GM23248 (cell line): ENCODE data around the gene KAT8. TPM values are rescaled to one million over a fixed set of nuclear protein-coding genes. Genes with fewer than 3 reads are reported as not detected.

Experiments used
- DNase-seq: peaks from one replicate; pipeline ENCODE4 v3.0.0-alpha.2; 2015
- H2AFZ ChIP-seq: fragments of 200-600 bp; sonication (generic); 2 replicates; pipeline ENCODE4 v1.6.1; 2016; ENCODE audit warnings: antibody characterized with exemption
- H3F3A ChIP-seq: fragments of 200-600 bp; sonication (generic); 2 replicates; pipeline ENCODE4 v1.6.1; 2016; ENCODE audit warnings: mild to moderate bottlenecking, antibody characterized with exemption, mixed run types; ENCODE audit not compliant: insufficient read depth
- H3K27ac ChIP-seq: fragments of 200-600 bp; sonication (generic); 2 replicates; pipeline ENCODE4 v1.5.1; 2016; ENCODE audit warnings: mild to moderate bottlenecking
- H3K27me3 ChIP-seq: fragments of 200-600 bp; sonication (generic); replicated peaks from 2 replicates; pipeline ENCODE4 v1.6.1; 2016; ENCODE audit warnings: mild to moderate bottlenecking; ENCODE audit not compliant: insufficient read depth
- H3K36me3 ChIP-seq: fragments of 200-600 bp; sonication (generic); 2 replicates; pipeline ENCODE4 v1.6.1; 2016; ENCODE audit warnings: low read depth, mild to moderate bottlenecking
- H3K4me1 ChIP-seq: fragments of 200-600 bp; sonication (generic); 2 replicates; pipeline ENCODE4 v1.6.1; 2016; ENCODE audit warnings: mild to moderate bottlenecking; ENCODE audit not compliant: insufficient read depth
- H3K4me2 ChIP-seq: fragments of 200-600 bp; sonication (generic); one replicate; pipeline ENCODE4 v1.6.1; 2016; ENCODE audit warnings: mild to moderate bottlenecking; ENCODE audit not compliant: unreplicated experiment
- H3K4me3 ChIP-seq: fragments of 200-600 bp; sonication (generic); 2 replicates; pipeline ENCODE4 v1.5.1; 2016; ENCODE audit warnings: mild to moderate bottlenecking
- H3K79me2 ChIP-seq: fragments of 200-600 bp; sonication (generic); 2 replicates; pipeline ENCODE4 v1.6.1; 2016; ENCODE audit warnings: mild to moderate bottlenecking; ENCODE audit not compliant: insufficient read depth
- H3K9ac ChIP-seq: fragments of 200-600 bp; sonication (generic); 2 replicates; pipeline ENCODE4 v1.6.1; 2016; ENCODE audit warnings: mild to moderate bottlenecking
- H3K9me2 ChIP-seq: fragments of 200-600 bp; sonication (generic); 2 replicates; pipeline ENCODE4 v1.6.1; 2016; ENCODE audit warnings: mixed run types, mild to moderate bottlenecking, moderate library complexity; ENCODE audit not compliant: insufficient read depth
- H3K9me3 ChIP-seq: fragments of 200-600 bp; sonication (generic); one replicate; pipeline ENCODE4 v1.6.1; 2017; ENCODE audit warnings: low read depth
- H4K20me1 ChIP-seq: fragments of 200-600 bp; sonication (generic); 2 replicates; pipeline ENCODE4 v1.6.0; 2016; ENCODE audit not compliant: insufficient read depth
- EZH2 ChIP-seq: fragments of 200-600 bp; sonication (generic); IDR thresholded peaks from 2 replicates; pipeline ENCODE4 v1.6.1; 2018; ENCODE audit warnings: antibody characterized with exemption, mild to moderate bottlenecking; ENCODE audit not compliant: insufficient read depth, poor library complexity, severe bottlenecking
- EZH2phosphoT487 ChIP-seq: fragments of 200-600 bp; sonication (generic); IDR thresholded peaks from 2 replicates; pipeline ENCODE4 v1.6.1; 2018; ENCODE audit warnings: antibody characterized with exemption, moderate library complexity, mild to moderate bottlenecking, low read depth; ENCODE audit not compliant: insufficient read depth
- WGBS, 2 experiments: methylation state at CpG; one replicate each; pipeline ENCODE4 v1.1.6; 2015 to 2017; ENCODE audit warnings: low lambda C conversion rate in 2 of 2, low coverage in 1 of 2; ENCODE audit errors: missing lambda C conversion rate in 2 of 2; 5-methylcytosine and 5-hydroxymethylcytosine counted together
- in situ Hi-C: fragments of 300-500 bp; cut with MboI; formaldehyde crosslinking; loops from 2 replicates; pipeline ENCODE4 v1.15.0; 2020
- polyA plus RNA-seq: library from polyadenylated mRNA; unstranded; fragments of >200 nt; fragmentation: Nextera tagmentation; extraction: Ambion mirVana; gene quantifications from 2 replicates; pipeline ENCODE4 v1.2.1, GENCODE V29; 2016
- total RNA-seq: library from RNA; depleted of rRNA; stranded (reverse); fragments of >200 nt; shearing (Covaris generic); gene quantifications from 2 replicates; pipeline ENCODE4 v1.2.3, GENCODE V29; 2014

Gene KAT8
- total and polyA plus RNA-seq, 2 experiments from 2014 or later = 18.4 to 50.9 TPM

DNA sequence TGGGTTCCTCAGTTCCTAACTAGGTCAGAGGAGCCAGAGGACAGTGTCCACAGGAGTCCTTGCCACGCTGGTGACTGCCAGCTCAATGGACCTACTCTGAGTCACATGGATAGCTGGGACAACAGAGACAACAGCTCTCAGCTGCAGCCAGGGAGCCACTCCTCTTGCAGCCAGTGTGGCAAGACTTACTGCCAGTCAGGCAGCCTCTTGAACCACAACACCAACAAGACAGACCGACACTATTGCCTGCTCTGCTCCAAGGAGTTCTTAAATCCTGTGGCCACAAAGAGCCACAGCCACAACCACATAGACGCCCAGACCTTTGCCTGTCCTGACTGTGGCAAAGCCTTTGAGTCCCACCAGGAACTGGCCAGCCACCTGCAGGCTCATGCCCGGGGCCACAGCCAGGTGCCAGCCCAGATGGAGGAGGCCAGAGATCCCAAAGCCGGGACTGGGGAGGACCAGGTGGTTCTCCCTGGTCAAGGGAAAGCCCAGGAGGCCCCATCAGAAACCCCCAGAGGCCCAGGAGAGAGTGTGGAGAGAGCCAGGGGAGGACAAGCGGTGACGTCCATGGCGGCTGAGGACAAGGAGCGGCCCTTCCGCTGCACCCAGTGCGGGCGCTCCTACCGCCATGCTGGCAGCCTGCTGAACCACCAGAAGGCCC, 36.6 kb upstream of the KAT8 start:
- Histone ChIP-seq H3K27me3 (no peaks in the 10 kb centered on the region), H3F3A (no peaks in the 10 kb centered on the region), H3K4me2 (no peak overlapping the region), H3K27ac (no peak overlapping the region), H3K4me3 (no peak overlapping the region), H4K20me1 (no peaks in the 10 kb centered on the region), H3K79me2 (peaks cover 66% of the 10 kb centered on the region), H3K9me3 (no peaks in the 10 kb centered on the region), H3K9me2 (no peaks in the 10 kb centered on the region), H3K9ac (no peak overlapping the region), H2AFZ (no peak overlapping the region), H3K36me3 (peaks cover 2% of the 10 kb centered on the region; the same call in 1 of the 2 replicates), H3K4me1 (no peaks in the 10 kb centered on the region)
- no peak for DNase-seq
- in situ Hi-C loops = no loop called here
- TF ChIP-seq EZH2phosphoT487 (no peak), EZH2 (no peak)
- WGBS, 2 experiments = 83 to 87% methylated on average over 12 to 13 of the region's 13 CpGs

DNA sequence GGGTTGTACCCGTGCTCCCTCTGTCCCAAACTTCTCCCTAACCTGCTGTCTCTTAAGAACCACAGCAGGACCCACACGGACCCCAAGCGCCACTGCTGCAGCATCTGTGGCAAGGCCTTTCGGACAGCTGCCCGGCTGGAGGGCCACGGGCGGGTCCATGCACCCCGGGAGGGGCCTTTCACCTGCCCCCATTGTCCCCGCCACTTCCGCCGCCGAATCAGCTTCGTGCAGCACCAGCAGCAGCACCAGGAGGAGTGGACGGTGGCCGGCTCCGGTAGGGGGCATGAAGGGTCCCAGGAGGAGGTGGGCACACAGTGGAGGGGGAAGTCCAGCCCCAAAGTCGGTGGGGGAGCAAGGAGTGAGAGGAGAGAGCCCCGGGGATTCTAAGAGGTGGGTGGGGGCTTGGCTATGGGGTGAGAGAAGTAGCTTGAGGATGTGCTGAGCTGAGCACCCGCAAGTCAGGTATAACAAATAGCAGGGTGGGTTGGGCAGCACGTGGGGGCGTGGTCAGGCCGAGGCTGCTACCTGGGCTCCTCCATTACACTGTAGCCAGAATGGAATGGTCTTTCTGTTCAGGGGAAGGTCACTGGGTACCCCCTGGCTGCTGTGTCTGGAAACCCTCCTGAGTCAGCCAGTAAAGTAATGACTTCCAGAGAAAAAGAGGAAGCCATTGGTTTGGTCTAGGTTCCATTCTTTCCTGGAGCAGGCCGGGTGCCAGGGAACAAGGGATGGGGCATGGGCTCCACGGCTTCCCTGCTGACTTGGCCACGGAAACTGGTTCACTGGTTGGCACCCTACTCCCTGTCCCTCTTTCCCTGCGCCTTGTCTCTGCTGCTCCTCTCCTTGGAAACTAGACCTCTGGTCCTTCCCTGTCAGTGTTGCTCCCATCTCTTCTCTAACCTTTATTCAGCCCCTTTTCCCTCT, 35.8 kb upstream of the KAT8 start:
- Histone ChIP-seq H3F3A (no peaks in the 10 kb centered on the region), H3K27me3 (no peaks in the 10 kb centered on the region), H3K79me2 (peaks cover 58% of the 10 kb centered on the region), H3K4me1 (no peaks in the 10 kb centered on the region), H3K4me3 (no peak overlapping the region), H3K36me3 (peaks cover 2% of the 10 kb centered on the region; the same call in 1 of the 2 replicates), H3K9me2 (no peaks in the 10 kb centered on the region), H3K4me2 (no peak overlapping the region), H3K9me3 (no peaks in the 10 kb centered on the region), H3K9ac (no peak overlapping the region), H2AFZ (no peak overlapping the region), H4K20me1 (no peaks in the 10 kb centered on the region), H3K27ac (no peak overlapping the region)
- WGBS, 2 experiments = 76 to 77% methylated on average over 26 of the region's 26 CpGs
- in situ Hi-C loops = no loop called here
- no peak for TF ChIP-seq EZH2phosphoT487
- no peak for TF ChIP-seq EZH2
- no peak for DNase-seq

DNA sequence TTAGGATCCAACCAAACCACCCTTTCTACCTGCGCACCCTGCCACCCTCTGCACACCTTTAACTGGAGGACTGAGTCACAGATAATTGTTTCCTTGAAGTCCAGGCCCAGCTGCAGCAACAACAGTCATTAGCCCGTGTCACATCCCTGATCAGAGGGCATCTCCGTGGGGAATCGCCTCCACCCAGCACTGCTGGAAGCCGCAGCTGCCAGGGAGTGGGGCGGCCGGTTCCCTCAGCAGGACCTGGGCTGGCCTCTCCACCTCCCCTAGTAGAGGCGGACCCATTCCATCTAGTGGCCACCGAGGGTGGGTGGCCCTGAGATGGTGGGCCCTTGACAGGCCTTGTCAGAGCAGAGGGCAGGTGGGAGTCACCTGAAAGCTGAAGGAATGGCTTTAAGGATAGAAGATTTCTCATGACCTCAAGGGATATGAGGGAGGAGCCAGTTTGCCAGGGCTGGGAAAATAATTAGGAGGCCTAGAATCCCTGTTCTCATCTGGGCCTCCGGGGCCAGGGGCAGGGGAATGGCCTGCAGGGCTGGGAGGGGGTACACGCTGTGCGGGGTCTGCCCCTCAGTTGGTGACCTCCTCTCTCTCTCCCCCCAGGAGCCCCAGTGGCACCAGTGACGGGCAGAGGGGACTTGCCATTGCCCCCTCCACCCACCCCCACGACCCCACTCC, 35.0 kb upstream of the KAT8 start:
- no peaks in the 10 kb centered on the region for H3K9me2 ChIP-seq
- no peaks in the 10 kb centered on the region for H4K20me1 ChIP-seq
- H3F3A ChIP-seq = no peaks in the 10 kb centered on the region
- H3K36me3 ChIP-seq = no peaks in the 10 kb centered on the region; the same call in 1 of the 2 replicates
- no peak overlapping the region for H2AFZ ChIP-seq
- H3K27me3 ChIP-seq = no peaks in the 10 kb centered on the region
- WGBS, 2 experiments = 78 to 79% methylated on average over 10 to 14 of the region's 14 CpGs
- no peak overlapping the region for H3K27ac ChIP-seq
- no peak for DNase-seq
- H3K4me3 ChIP-seq = no peak overlapping the region
- no peak overlapping the region for H3K4me2 ChIP-seq
- TF ChIP-seq EZH2 (no peak), EZH2phosphoT487 (no peak)
- H3K4me1 ChIP-seq = no peaks in the 10 kb centered on the region
- no peaks in the 10 kb centered on the region for H3K9me3 ChIP-seq
- H3K79me2 ChIP-seq = peaks cover 54% of the 10 kb centered on the region
- no peak overlapping the region for H3K9ac ChIP-seq
- in situ Hi-C loops = no loop called here

DNA sequence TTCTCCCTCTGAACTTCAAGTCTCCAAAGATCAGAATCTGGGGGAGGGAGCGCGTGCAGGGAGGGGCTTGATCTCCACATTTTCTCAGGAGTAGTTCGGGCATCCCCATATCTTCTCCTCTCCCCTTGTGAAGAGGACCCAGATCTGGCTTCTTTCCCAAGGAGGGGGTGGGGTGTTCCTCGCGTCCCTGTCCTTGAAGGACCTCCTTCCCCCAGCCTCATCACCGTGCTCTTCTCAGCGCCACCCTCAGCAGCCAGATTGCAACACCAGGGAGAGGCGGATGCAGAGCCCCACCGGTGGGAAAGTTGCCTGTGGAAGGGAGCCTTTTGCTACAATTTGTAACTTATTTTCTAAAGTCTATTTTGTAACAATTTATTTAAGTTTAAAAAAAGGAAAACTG, 34.4 kb upstream of the KAT8 start:
- H2AFZ ChIP-seq = no peak overlapping the region

More for the DNA sequence above, 34.4 kb upstream of the KAT8 start:
- H4K20me1 ChIP-seq = no peaks in the 10 kb centered on the region
- H3K4me3 ChIP-seq = no peak overlapping the region
- DNase-seq = no peak
- no peaks in the 10 kb centered on the region for H3K9me2 ChIP-seq
- 64 to 69% methylated on average over 9 of the region's 9 CpGs for WGBS, 2 experiments
- H3K27ac ChIP-seq = no peak overlapping the region
- no peaks in the 10 kb centered on the region for H3K9me3 ChIP-seq
- in situ Hi-C loops = no loop called here
- peaks cover 54% of the 10 kb centered on the region for H3K79me2 ChIP-seq
- H3K27me3 ChIP-seq = no peaks in the 10 kb centered on the region
- H3K4me2 ChIP-seq = no peak overlapping the region
- no peaks in the 10 kb centered on the region for H3K4me1 ChIP-seq
- H3F3A ChIP-seq = no peaks in the 10 kb centered on the region
- no peaks in the 10 kb centered on the region for H3K36me3 ChIP-seq
- no peak for TF ChIP-seq EZH2
- no peak for TF ChIP-seq EZH2phosphoT487
- H3K9ac ChIP-seq = no peak overlapping the region
